Measurements from ENCODE around the gene CHSY3.

CHSY3 gene

DNA sequence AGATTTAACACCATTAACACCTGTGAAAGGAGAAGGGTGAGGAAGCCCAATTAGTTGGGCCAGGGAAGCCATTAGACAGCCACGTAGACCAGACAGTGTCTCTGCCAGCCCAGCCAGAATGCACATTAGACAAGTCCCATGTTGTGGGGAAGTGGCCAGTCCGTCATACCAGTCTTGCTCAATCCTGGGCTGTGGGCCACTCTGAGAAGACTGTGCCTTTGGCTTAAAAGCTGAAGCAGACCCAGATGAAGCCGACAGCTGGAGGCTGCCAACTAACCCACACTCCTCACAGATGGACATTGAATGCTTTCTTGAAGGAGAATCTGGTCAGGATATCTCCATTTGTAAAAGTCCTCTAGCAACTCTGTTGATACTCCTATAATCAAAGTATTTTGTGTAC, 128.5 kb downstream of the CHSY3 start:
- no peak for DNase-seq

DNA sequence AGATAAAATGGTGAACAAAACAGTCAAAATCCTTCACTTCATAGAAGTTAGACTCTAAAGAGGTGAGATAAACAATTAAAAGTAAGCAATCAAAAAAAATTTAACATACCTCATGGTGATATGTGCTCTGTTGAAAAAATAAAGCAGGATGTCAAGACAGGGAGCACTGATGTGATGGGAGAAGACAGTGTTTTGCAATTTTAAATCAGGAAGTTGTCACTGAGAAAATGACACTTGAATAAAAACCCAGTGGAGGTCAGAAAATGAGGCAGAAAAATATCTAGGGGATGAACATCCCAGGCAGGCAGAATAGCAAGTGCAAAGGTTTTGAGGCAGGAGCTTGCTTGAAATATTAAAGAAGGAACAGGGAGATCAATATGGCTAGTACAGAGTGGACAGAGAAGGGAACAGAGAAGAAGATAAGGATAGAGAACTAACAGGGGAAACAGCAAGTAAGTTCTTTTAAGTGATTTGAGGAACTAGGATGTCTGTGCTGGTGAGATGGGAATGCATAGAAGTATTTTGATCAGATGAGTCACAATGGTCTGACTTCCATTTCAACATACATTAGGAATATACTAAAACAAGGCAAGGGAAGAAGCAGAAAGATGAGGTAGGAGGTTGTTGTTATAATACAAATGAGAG, 130.4 kb downstream of the CHSY3 start:
- DNase-seq = no peak

DNA sequence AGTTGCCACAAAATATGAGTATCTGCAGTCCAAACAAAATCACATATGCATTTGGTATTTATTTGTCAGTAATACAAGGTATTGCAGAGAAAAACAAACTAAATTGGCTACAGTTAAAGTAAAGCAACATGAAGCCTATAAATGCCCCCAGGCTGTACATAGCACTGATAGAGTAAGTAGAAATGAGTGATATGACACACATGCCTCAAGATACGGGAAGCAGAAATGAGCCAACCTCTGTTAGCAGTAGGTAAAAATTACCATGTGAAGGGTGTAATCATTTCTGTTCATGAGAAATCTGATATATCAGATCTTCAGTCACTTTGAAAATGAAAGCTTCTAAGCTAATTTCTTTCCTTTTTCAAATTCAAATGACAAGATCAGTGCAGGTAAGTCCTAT, 131.1 kb downstream of the CHSY3 start:
- no peak for DNase-seq

DNA sequence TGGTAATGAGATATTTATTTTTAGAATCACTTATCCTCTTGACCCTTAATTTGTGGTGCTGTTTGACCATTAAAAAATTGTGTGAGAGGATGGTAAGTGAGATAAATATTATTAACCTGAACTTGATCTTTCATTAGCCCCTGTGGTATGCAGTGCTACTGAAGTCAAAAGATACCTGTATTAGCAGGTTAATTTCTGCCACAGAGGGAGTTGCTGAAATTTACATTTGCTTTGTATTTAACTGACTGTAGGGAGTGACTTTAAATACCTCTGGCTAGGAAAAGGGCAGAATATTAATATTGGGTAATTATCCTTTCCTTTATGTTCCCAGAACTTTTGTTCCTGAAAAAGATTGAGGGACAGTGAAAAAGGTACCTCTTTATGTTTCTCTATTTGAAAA, 133.6 kb downstream of the CHSY3 start:
- no peak for DNase-seq

DNA sequence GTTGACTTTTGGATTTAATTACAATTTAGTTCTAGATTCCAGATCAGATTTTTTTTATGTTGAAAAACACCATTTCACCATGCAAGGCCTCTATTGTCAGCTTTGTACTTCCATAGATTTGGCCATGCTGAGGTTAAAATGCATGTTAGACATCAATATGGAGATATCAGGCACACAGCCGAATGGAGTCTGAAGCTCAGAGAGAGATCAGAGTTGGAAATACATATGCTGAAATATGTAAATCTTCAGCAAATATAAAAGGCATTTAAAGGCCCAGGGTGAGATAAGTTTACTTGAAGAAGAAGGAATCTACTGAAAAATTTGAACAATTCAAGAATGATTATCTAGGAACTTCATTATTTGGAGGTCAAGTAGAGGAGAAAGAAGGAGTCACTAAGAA, 139.6 kb downstream of the CHSY3 start:
- no peak for DNase-seq

DNA sequence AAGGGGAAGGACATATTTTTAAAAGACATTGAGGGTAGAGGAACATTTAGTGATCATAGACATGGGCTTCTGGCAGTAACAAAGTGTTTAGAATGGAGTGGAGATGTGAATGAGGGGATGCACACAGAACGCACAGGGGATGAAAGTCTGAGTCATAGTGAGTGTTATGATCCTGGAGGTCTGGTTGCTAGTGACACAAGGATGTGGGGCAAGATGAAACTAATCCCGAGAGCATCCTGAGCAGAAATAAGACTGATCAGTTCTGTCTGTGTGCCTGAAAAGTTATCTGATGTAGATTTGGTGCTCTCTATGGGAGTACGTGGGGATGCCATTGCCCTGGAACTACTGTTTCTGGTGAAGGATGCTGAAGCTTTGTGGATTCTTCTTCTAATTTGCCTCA, 141.1 kb downstream of the CHSY3 start:
- DNase-seq = no peak

DNA sequence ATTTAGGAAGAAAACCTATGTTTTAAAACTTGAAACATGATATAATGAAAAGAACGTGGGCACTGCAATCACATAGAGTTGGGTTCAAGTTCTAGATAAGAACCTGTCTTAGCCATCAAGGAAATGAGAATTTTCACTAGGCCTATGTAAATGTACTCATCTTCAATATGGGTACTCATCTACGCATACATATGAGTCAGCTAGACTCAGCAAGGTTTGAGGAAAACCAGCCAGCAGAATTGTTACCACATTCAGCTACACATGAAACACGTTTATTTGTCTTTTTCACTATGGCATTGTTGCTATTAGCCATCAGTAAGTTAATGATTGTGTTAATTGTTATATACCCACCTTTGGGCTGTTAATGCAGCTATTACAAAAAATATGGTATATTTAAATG, 146.3 kb downstream of the CHSY3 start:
- DNase-seq = no peak

DNA sequence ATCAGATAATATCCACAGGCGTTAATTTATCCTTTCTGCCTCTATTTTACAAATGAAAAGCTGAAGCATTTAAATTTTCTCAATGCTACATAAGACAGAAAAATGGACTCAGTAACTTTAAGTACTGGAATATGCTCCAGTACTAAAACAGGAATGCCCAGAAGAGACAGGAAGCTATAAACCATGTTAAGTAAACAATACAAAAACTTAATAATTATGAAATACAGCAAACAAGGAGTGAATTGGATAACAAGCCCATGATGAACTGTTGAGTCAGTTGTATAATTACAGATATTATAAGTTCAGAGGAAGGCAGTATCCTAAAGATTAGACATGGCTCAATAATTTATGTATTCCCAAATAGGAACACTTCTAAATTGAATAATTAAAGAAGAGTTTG, 148.5 kb downstream of the CHSY3 start:
- DNase-seq = no peak

DNA sequence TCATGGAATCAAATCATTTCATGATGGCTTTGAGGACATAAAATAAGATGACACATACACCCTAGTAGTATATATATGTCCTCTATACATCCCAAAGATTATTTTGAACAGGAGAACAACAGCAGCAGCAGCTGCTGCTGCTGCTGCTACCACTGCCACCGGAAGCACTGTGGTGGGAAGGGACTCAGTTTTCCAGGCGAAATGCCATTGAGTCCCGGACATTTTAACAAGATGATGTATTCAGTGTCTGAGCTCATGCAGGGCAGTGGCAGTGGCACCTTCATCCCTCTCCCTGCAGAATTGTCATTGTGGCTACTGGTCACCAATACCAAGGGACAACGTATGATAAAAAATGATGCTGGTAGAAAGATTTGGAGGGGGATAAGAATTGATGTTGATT, 151.3 kb downstream of the CHSY3 start:
- no peak for DNase-seq

DNA sequence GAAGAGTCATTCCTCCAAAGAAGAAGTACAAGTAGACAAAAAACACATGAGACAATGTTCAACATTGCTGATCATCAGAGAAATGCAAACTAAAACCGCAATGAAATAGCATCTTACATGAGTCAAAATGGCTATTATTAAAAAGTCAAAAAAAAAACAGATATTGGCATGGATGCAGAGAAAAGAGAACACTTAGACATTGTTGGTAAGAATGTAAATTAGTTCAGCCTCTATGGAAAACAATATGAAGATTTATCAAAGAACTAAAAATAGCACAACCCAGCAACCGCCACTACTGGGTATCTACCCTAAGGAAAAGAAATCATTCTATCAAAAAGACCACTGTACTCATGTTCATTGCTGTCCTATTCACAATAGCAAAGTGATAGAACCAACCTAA, 157.5 kb downstream of the CHSY3 start:
- DNase-seq = no peak

DNA sequence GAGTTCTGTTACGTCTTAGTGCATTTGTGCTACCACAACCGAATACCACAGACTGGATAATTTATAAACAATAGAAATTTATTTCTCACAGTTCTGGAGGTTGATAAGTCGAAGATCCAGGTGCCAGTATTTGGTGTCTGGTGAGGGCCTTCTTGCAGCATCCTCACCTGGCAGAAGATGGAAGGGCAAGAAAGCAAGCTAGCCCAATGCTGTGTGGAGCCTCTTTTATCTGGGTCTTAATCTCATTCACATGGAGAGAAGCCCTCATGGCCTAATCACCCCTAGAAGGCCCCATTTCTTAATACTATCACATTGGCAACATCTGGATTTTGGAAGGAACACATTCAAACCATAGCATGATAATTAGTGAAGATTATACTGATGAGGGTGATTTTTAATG, 159.3 kb downstream of the CHSY3 start:
- no peak for DNase-seq

DNA sequence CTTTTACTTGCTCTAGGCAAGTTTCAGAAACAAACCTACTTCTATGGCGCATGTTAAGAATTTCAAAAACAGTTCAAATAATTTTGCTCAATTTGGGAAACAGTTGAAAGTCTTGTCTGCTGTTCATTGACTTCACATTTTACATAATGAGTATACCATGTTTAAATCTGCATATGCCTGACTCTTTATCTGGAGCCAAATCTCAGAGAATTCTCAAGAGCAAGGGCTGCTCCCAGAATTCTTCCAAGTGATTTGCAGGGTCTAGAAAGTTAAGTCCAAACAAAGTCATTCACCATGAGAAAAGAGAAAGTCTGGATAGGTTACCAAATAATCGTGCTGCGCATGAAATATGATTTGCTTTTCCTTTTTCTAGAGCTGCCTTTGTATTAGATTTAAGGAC, 160.2 kb downstream of the CHSY3 start:
- DNase-seq = no peak

DNA sequence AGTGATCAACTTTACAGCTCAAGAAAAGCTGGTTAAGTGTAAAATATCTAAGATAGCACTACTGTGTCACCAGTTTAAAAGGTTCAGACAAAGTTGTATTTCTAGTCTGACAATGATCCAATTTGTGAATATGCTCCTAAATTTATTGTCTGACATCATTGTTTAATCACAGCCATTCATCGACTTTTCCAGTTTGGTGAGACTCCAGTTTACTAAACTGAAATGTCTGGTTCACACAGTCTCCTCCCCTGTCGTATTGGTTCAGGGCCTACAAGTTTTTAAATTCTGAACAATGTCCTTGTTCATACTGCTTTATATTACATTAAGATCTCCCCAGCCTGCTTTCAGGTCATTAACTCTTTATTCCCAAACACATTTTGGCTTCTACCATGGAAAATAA, 161.4 kb downstream of the CHSY3 start:
- DNase-seq = no peak

DNA sequence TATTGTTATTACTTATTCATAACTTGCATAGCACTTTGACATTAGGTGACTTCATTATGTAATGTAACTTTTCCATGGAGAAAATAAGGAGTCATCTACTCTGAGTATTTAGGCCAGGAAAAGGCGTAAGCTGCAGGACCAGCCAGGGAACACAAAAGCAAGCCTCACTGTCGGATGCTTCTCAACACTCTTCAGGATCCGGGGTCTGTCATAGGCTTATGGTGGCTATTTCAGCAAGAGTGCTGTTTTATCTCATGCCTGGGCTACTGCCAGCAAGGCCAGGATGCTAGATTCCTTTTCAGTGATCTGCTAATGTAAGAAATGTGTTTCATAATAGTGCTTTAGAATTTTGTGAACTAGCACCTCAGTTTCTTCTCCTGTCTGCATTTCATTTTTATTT, 162.4 kb downstream of the CHSY3 start:
- DNase-seq = no peak

DNA sequence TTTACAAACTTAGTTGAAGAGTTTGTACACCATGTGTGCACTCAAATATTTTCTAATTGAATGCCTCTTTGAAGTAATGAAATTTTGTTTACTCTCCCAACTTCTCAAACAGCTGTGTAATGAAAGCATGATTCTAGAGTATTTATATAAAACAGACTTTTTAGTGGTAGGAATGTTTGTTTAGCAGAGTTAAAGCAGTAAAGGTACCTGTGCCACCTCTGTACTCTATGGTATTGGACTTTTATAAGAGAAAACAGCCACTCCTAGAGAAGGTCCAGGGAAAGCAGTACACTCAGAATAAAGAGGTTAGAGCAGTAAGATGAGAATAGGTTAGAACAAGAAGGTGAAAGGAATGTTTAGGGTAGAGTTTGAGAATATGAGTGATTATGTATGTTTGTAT, 163.1 kb downstream of the CHSY3 start:
- no peak for DNase-seq

DNA sequence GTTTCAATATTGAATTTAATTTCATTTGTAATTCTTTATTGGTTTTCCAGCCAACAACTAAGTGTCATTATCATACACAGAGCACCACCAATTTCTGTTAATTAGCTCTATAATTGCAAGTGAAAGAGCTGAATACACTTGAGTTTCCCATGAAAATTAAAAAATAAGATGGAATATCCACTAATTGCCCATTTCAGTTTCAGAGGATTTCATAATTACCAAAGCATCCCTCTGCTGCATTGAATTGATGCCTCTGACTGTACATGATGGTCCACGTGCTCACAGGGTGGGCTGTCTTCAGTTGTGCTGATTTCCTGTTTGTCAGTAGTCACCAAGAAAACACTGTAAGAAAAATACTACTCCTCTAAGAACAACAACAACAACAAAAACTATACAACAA, 163.8 kb downstream of the CHSY3 start:
- DNase-seq = no peak

DNA sequence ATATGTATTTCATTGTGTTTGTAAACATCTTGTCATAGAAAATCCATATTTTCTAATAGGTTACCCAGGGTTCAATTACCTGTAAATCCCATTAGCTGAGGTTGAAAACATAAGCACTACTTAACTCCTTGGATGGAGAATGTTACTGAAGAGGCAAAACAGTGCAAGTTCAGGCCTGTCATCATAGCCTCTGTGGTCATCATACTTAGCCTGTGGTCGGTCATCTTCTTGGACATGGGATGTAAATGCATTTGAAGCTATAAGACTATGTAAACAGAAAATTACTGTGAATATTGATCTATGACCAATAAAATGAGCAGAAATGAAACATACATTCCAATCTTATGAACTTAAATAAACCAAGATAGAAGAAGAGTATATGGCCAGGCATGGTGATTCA, 164.7 kb downstream of the CHSY3 start:
- no peak for DNase-seq

DNA sequence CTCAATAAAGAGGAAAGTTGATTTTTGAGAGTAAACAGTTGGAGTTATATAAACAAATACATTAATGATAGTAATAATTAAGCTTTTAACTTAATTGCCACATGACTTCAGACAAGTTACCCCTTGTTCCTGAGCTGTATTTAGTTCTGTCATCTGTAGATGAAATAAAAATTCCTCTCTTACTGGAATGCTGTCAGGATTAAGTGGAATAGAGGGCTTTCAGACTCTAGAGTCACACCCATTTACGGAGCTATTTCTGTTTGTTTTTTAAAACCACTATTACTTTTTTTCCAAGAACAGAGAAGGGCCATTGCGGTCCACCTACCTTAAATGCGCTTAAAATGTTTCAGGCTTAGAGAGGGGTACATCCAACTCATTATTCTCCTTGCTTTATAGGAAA, 170.6 kb downstream of the CHSY3 start:
- no peak for DNase-seq

DNA sequence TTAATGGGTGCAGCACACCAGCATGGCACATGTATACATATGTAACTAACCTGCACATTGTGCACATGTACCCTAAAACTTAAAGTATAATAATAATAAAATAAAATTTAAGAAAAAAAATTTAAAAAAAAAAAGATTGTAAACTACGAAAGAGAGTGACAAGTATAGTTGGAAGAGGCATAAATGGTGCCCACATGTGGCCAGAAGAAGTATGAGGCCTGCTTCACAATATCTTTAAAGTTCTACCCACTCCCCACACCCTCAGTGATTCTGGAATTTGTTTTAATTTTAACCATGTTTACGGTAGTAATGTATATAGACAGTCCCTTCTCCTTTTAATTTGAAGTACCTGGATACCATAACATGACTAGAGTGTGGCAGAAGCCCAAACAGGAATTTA, 172.7 kb downstream of the CHSY3 start:
- no peak for DNase-seq

DNA sequence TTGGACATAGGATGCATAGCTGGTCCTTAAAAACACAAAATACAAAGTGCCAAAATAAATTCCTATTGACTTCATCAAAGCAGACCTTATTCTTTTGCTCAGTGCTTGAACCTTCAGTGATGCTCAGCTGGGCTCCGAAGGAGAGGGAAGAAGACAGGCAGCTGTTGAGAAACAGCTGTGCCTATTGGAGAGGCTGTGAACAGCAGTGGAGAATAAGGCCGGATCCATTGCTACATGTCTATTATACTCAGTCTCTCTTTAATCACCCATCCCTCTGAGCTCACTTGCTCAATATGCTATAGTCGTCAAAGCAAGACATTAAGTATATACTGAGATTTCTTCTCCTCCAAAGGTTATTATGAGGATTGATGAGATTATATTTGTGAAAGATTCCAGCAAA, 174.4 kb downstream of the CHSY3 start:
- no peak for DNase-seq

DNA sequence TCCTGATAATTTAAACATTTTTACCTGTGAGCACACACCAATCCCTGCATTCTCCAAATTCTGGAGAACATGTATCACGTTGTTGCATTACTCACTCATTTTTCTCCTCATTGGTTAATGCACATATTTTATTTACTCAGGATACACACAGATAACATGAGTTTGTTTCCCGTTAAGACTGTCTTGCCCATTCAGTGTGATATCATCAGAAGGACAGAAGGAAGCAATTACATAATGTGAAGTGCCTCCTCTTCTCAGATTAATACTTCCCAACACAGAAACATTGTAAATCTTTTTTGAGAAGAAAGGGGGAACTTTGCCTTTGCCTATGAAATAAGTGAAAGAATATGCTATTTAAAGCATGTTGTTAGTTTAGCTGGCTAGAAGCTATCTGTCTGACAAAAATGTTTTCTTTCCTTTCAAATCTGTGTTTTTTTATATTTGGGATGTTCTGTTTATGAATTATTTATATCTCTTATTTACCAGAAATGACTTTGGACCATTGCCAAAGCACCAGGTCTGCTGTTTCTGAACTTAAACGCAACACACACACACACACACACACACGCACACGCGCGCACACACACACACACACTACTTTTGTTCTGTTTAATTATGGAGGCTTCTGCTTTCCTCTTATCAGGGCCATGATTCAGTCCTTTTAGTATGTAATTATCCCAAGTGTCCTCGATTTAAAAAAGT, 186.5 kb downstream of the CHSY3 start:
- DNase-seq = no peak

DNA sequence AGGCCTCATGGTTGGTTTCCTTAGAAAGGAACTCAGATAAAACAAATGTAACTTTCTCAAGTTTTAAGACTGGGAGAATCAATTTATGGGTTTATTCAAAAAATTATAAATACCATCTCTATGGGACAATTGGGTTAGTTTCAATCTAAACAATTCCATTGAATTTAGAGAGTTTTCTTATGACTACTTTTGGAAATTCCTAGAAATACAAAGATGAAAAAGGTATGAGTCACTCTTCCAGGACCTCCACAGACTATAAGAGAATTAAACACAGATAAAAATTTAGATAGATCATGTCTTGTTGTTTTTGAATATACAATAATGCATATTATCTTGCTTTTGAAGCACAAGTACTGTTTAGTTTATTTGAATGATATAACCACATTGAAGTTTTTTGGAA, 188.7 kb downstream of the CHSY3 start:
- no peak for DNase-seq

DNA sequence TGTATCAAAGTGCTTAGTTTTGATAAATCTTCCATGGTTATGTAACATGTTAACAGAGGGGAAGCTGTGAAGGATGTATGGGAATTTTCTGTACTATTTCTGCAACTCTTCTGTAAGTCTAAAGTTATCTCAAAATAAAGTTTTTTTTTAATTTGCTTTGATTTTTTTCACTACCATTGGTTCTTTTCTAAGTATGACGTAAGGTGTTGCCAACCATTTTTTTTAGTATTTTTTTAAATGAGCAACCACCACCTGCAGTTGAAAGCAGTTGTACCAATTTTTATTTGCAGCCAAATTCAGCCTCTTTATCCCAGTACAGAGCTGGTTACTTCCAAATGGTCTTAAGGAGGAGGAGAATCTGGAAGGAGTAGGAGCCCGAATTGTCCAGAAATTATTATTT, 192.2 kb downstream of the CHSY3 start:
- DNase-seq = no peak

DNA sequence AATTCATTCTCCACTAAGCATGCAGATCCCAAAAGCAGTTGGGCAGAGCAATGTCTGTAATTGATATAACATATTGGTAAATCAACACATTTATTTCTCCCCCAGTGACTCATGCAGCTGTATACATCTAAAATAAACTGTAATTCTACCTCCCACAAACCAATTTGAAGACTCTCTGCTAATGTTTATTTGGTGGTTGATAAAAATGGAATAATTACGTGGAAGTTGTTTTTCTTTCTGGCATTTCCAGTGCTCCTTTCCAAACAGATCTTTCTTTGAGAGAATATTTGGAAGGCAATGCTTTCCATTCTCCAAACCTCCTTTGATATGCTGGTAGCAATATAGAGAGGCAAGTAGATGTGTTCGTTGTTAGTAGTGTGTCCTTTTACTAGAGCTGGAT, 194.7 kb downstream of the CHSY3 start:
- DNase-seq = no peak

DNA sequence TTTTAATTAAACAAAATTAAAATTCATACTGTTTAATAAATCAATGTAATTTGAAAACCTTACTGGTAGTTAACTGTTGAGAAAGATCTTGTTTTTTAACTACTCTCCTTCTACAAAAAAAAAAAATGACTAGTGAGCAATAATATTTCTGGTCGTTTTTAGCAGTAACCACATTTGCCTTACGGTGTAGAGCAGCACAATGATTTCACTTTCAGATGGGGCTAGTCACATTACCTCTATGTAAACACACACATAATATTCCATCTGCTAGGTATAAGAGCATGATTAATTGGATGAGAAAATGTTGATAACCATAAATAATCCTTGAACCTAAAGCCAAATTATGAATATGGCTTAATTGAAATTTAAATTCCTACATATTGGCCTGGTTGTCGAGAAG, 198.1 kb downstream of the CHSY3 start:
- no peak for DNase-seq
